ENCODE data around the gene EPB41L1. TPM values are rescaled to one million over a fixed set of nuclear protein-coding genes. Genes with fewer than 3 reads are reported as not detected.
A peak's percentile ranks its signal among the peaks of the same experiment; 100 is the strongest.
"Not testable (repeated sequence)": the region's sequence is repeated elsewhere in the genome, so short reads cannot be mapped to it uniquely, and the experiment has no call there.

EPB41L1 gene
- polyA plus RNA-seq, 4 donors = 10.5 to 26.5 (median 12.6) TPM

- DNase-seq (no peak), FAIRE-seq (no peak)
- Histone ChIP-seq H3K27ac (ENCODE audit: low read depth in 1 of 3, low read length in 2 of 3) (no peak overlapping the region), H3K4me3 (ENCODE audit: low read depth in 1 of 3, low read length in 3 of 3) (no peak overlapping the region), H3K9me3 (ENCODE audit: control insufficient read depth in 2 of 2, insufficient read depth in 1 of 2, low read depth in 1 of 2, low read length in 1 of 2) (no peaks in the 10 kb centered on the region), H3K27me3 (ENCODE audit: control insufficient read depth in 3 of 3, insufficient read depth in 3 of 3, low read length in 3 of 3) (no peaks in the 10 kb centered on the region), H3K36me3 (ENCODE audit: control insufficient read depth in 3 of 3, insufficient read depth in 2 of 3, low read depth in 1 of 3, low read length in 3 of 3) (peaks cover 0 to 36% (median 0%) of the 10 kb centered on the region in 3 donors), H3K4me1 (ENCODE audit: control insufficient read depth in 3 of 3, insufficient read depth in 2 of 3, low read depth in 1 of 3, low read length in 2 of 3) (no peaks in the 10 kb centered on the region)
- 80 to 87% (median 86%) methylated on average over 8 of the region's 8 CpGs for WGBS, 3 donors
Measured at GRCh38 chr20:36129160-36129543, 25.4 kb upstream of the EPB41L1 start.

DNA sequence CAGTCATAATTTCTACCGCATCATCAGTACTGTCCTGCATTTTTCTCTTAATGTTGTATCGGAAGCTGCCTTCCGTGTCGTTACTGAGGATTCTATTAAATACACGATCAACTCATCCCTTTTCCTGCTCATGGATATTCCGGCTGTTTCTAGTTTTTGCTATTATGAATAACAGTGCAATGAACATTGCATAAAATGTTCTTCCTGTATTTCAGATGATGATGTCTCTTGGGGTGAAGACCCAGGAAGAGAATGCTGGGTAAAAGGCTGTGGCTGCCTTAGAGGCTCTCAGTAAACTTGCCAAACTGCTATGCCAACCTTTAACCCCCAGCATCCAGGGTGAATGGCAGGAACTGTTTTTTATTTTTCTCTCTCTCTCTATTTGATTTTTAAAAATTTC, 24.1 kb upstream of the EPB41L1 start:
- H3K9me3 ChIP-seq (ENCODE audit: control insufficient read depth in 2 of 2, insufficient read depth in 1 of 2, low read depth in 1 of 2, low read length in 1 of 2) = no peaks in the 10 kb centered on the region
- DNase-seq (no peak), FAIRE-seq (no peak)
- H3K27me3 ChIP-seq (ENCODE audit: control insufficient read depth in 3 of 3, insufficient read depth in 3 of 3, low read length in 3 of 3) = no peaks in the 10 kb centered on the region
- no peaks in the 10 kb centered on the region for H3K4me1 ChIP-seq (ENCODE audit: control insufficient read depth in 3 of 3, insufficient read depth in 2 of 3, low read depth in 1 of 3, low read length in 2 of 3)
- H3K36me3 ChIP-seq (ENCODE audit: control insufficient read depth in 3 of 3, insufficient read depth in 2 of 3, low read depth in 1 of 3, low read length in 3 of 3) = peaks cover 0 to 31% (median 0%) of the 10 kb centered on the region in 3 donors
- no peak overlapping the region for H3K27ac ChIP-seq (ENCODE audit: low read depth in 1 of 3, low read length in 2 of 3)
- 89 to 92% (median 90%) methylated on average over 6 of the region's 6 CpGs for WGBS, 3 donors
- H3K4me3 ChIP-seq (ENCODE audit: low read depth in 1 of 3, low read length in 3 of 3) = no peak overlapping the region

DNA sequence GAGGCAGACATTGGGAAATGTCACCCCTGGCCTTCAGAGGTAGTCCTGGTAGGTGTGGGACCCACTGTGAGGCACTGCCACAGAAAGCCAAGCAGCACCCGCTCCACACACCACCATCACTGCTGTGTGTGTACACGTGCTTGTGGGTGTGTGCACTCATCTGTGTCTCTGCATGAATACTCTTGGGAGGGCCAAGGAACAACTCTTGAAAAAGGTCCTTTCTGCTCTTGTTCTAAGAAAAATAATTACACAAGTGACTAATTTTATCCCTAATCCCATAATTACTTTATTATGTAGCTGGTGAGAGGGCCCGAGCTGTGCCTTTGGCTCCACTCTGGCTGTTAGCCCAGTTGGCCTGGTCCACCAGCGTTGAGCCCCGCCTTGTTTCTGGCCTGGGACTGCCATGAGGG, 21.7 kb upstream of the EPB41L1 start:
- Histone ChIP-seq H3K9me3 (ENCODE audit: control insufficient read depth in 2 of 2, insufficient read depth in 1 of 2, low read depth in 1 of 2, low read length in 1 of 2) (no peaks in the 10 kb centered on the region), H3K27me3 (ENCODE audit: control insufficient read depth in 3 of 3, insufficient read depth in 3 of 3, low read length in 3 of 3) (no peaks in the 10 kb centered on the region), H3K36me3 (ENCODE audit: control insufficient read depth in 3 of 3, insufficient read depth in 2 of 3, low read depth in 1 of 3, low read length in 3 of 3) (peaks cover 0 to 12% (median 0%) of the 10 kb centered on the region in 3 donors), H3K27ac (ENCODE audit: low read depth in 1 of 3, low read length in 2 of 3) (no peak overlapping the region), H3K4me3 (ENCODE audit: low read depth in 1 of 3, low read length in 3 of 3) (no peak overlapping the region), H3K4me1 (ENCODE audit: control insufficient read depth in 3 of 3, insufficient read depth in 2 of 3, low read depth in 1 of 3, low read length in 2 of 3) (no peaks in the 10 kb centered on the region)
- no peak for FAIRE-seq
- DNase-seq = peak in 1 of 2 donors; percentile 31
- 43 to 64% (median 59%) methylated on average over 5 of the region's 5 CpGs for WGBS, 3 donors

- DNase-seq (no peak), FAIRE-seq (no peak)
- H3K4me1 ChIP-seq (ENCODE audit: control insufficient read depth in 3 of 3, insufficient read depth in 2 of 3, low read depth in 1 of 3, low read length in 2 of 3) = peaks cover 0 to 4% (median 0%) of the 10 kb centered on the region in 3 donors
- WGBS, 3 donors = 83 to 95% (median 91%) methylated on average over 2 of the region's 2 CpGs
- no peaks in the 10 kb centered on the region for H3K9me3 ChIP-seq (ENCODE audit: control insufficient read depth in 2 of 2, insufficient read depth in 1 of 2, low read depth in 1 of 2, low read length in 1 of 2)
- H3K27me3 ChIP-seq (ENCODE audit: control insufficient read depth in 3 of 3, insufficient read depth in 3 of 3, low read length in 3 of 3) = no peaks in the 10 kb centered on the region
- no peak overlapping the region for H3K4me3 ChIP-seq (ENCODE audit: low read depth in 1 of 3, low read length in 3 of 3)
- H3K36me3 ChIP-seq (ENCODE audit: control insufficient read depth in 3 of 3, insufficient read depth in 2 of 3, low read depth in 1 of 3, low read length in 3 of 3) = peaks cover 0 to 10% (median 0%) of the 10 kb centered on the region in 3 donors
- H3K27ac ChIP-seq (ENCODE audit: low read depth in 1 of 3, low read length in 2 of 3) = no peak overlapping the region
Measured at GRCh38 chr20:36133821-36134220, 20.7 kb upstream of the EPB41L1 start.

- no peak overlapping the region for H3K27ac ChIP-seq (ENCODE audit: low read depth in 1 of 3, low read length in 2 of 3)
- no peak overlapping the region for H3K4me3 ChIP-seq (ENCODE audit: low read depth in 1 of 3, low read length in 3 of 3)
- no peak for FAIRE-seq
- H3K27me3 ChIP-seq (ENCODE audit: control insufficient read depth in 3 of 3, insufficient read depth in 3 of 3, low read length in 3 of 3) = no peaks in the 10 kb centered on the region
- H3K9me3 ChIP-seq (ENCODE audit: control insufficient read depth in 2 of 2, insufficient read depth in 1 of 2, low read depth in 1 of 2, low read length in 1 of 2) = no peaks in the 10 kb centered on the region
- peaks cover 0 to 8% (median 0%) of the 10 kb centered on the region in 3 donors for H3K36me3 ChIP-seq (ENCODE audit: control insufficient read depth in 3 of 3, insufficient read depth in 2 of 3, low read depth in 1 of 3, low read length in 3 of 3)
- peaks cover 0 to 7% (median 0%) of the 10 kb centered on the region in 3 donors for H3K4me1 ChIP-seq (ENCODE audit: control insufficient read depth in 3 of 3, insufficient read depth in 2 of 3, low read depth in 1 of 3, low read length in 2 of 3)
- DNase-seq = no peak
- 90 to 93% (median 90%) methylated on average over 6 of the region's 6 CpGs for WGBS, 3 donors
Measured at GRCh38 chr20:36135159-36135558, 19.4 kb upstream of the EPB41L1 start.

DNA sequence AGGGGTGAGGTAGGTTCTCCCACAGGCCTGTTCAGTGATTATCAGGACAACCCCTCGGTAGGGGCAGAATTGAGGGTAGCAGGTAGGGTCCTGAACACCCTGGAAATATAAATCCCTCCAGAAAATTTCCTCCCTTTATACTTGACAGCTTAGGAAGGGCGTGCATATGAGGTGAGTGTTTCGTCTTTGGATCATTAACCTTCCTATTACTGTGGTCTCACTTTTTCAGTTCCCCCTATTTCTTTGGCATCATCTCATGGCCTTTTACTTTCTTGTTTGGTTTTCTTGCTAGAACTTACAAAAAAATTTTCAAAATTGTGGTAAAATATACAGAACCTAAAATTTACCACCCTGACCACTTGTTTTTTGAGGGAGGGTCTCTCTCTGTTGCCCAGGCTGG, 18.7 kb upstream of the EPB41L1 start:
- Histone ChIP-seq H3K27ac (ENCODE audit: low read depth in 1 of 3, low read length in 2 of 3) (no peak overlapping the region), H3K4me3 (ENCODE audit: low read depth in 1 of 3, low read length in 3 of 3) (no peak overlapping the region), H3K27me3 (ENCODE audit: control insufficient read depth in 3 of 3, insufficient read depth in 3 of 3, low read length in 3 of 3) (no peaks in the 10 kb centered on the region), H3K9me3 (ENCODE audit: control insufficient read depth in 2 of 2, insufficient read depth in 1 of 2, low read depth in 1 of 2, low read length in 1 of 2) (no peaks in the 10 kb centered on the region), H3K4me1 (ENCODE audit: control insufficient read depth in 3 of 3, insufficient read depth in 2 of 3, low read depth in 1 of 3, low read length in 2 of 3) (peaks cover 0 to 8% (median 0%) of the 10 kb centered on the region in 3 donors), H3K36me3 (ENCODE audit: control insufficient read depth in 3 of 3, insufficient read depth in 2 of 3, low read depth in 1 of 3, low read length in 3 of 3) (peaks cover 0 to 8% (median 0%) of the 10 kb centered on the region in 3 donors)
- WGBS, 3 donors = 77 to 85% (median 84%) methylated on average over 3 of the region's 3 CpGs
- FAIRE-seq = no peak
- no peak for DNase-seq

GRCh38 chr20:36137313-36137712, 17.2 kb upstream of the EPB41L1 start:
- FAIRE-seq; H3K27me3 ChIP-seq (ENCODE audit: control insufficient read depth in 3 of 3, insufficient read depth in 3 of 3, low read length in 3 of 3); H3K4me3 ChIP-seq (ENCODE audit: low read depth in 1 of 3, low read length in 3 of 3); H3K27ac ChIP-seq (ENCODE audit: low read depth in 1 of 3, low read length in 2 of 3); H3K9me3 ChIP-seq (ENCODE audit: control insufficient read depth in 2 of 2, insufficient read depth in 1 of 2, low read depth in 1 of 2, low read length in 1 of 2); DNase-seq; H3K36me3 ChIP-seq (ENCODE audit: control insufficient read depth in 3 of 3, insufficient read depth in 2 of 3, low read depth in 1 of 3, low read length in 3 of 3): not testable (repeated sequence)
- peaks cover 0 to 14% (median 0%) of the 10 kb centered on the region in 3 donors for H3K4me1 ChIP-seq (ENCODE audit: control insufficient read depth in 3 of 3, insufficient read depth in 2 of 3, low read depth in 1 of 3, low read length in 2 of 3)
- 86 to 96% (median 92%) methylated on average over 11 of the region's 11 CpGs for whole genome bisulfite sequencing, 3 donors

DNA sequence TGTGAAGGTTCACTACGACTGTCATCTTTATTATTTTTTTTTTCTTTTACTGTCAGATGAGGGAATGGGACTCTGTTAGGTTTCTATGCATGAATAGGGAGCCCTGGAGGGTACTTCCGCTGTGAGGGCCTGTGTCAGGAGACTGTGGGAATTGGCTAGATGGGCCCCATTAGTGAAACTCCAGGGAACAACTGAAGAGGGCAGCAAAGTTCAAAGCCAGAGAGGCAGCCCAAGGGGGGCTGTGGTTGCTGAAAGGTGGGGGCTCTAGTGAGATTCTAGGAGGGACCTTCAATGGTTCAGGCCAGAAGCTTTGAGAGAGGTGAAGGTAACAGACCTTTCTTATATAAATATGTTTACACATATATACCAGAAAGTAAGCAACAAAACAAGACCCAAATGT, 13.2 kb upstream of the EPB41L1 start:
- H3K27me3 ChIP-seq (ENCODE audit: control insufficient read depth in 3 of 3, insufficient read depth in 3 of 3, low read length in 3 of 3) = no peaks in the 10 kb centered on the region
- FAIRE-seq (no peak), DNase-seq (no peak)
- H3K36me3 ChIP-seq (ENCODE audit: control insufficient read depth in 3 of 3, insufficient read depth in 2 of 3, low read depth in 1 of 3, low read length in 3 of 3) = peaks cover 0 to under 1% (median 0%) of the 10 kb centered on the region in 3 donors
- no peaks in the 10 kb centered on the region for H3K9me3 ChIP-seq (ENCODE audit: control insufficient read depth in 2 of 2, insufficient read depth in 1 of 2, low read depth in 1 of 2, low read length in 1 of 2)
- H3K4me3 ChIP-seq (ENCODE audit: low read depth in 1 of 3, low read length in 3 of 3) = no peak overlapping the region
- H3K27ac ChIP-seq (ENCODE audit: low read depth in 1 of 3, low read length in 2 of 3) = no peak overlapping the region
- H3K4me1 ChIP-seq (ENCODE audit: control insufficient read depth in 3 of 3, insufficient read depth in 2 of 3, low read depth in 1 of 3, low read length in 2 of 3) = peaks cover 0 to 28% (median 2%) of the 10 kb centered on the region in 3 donors
- WGBS, 3 donors = 78 to 85% (median 82%) methylated on average over 2 of the region's 2 CpGs

GRCh38 chr20:36144336-36144735, 10.2 kb upstream of the EPB41L1 start:
- H3K27me3 ChIP-seq (ENCODE audit: control insufficient read depth in 3 of 3, insufficient read depth in 3 of 3, low read length in 3 of 3) = no peaks in the 10 kb centered on the region
- DNase-seq (no peak), FAIRE-seq (no peak)
- H3K9me3 ChIP-seq (ENCODE audit: control insufficient read depth in 2 of 2, insufficient read depth in 1 of 2, low read depth in 1 of 2, low read length in 1 of 2) = no peaks in the 10 kb centered on the region
- peaks cover 0 to 3% (median 0%) of the 10 kb centered on the region in 3 donors for H3K36me3 ChIP-seq (ENCODE audit: control insufficient read depth in 3 of 3, insufficient read depth in 2 of 3, low read depth in 1 of 3, low read length in 3 of 3)
- 42 to 52% (median 50%) methylated on average over 1 of the region's 1 CpG for WGBS, 3 donors
- peaks cover 0 to 21% (median 2%) of the 10 kb centered on the region in 3 donors for H3K4me1 ChIP-seq (ENCODE audit: control insufficient read depth in 3 of 3, insufficient read depth in 2 of 3, low read depth in 1 of 3, low read length in 2 of 3)
- H3K4me3 ChIP-seq (ENCODE audit: low read depth in 1 of 3, low read length in 3 of 3) = no peak overlapping the region
- no peak overlapping the region for H3K27ac ChIP-seq (ENCODE audit: low read depth in 1 of 3, low read length in 2 of 3)
